HG03064 (cell line): ENCODE results near the gene NLGN1.
"Not testable (repeated sequence)": the region's sequence is repeated elsewhere in the genome, so short reads cannot be mapped to it uniquely, and the experiment has no call there.

Experiments
- ATAC-seq: cut with Tn5 transposase; IDR thresholded peaks from one replicate; pipeline ENCODE4 v1.9.1; 2021; ENCODE audit warnings: low read depth; ENCODE audit not compliant: unreplicated experiment

The NLGN1 gene

GRCh38 chr3:173429076-173429475 is 31.5 kb downstream of the NLGN1 start:
- no peak for ATAC-seq

- no peak for ATAC-seq
Observed at GRCh38 chr3:173429527-173429926, 32.0 kb downstream of the NLGN1 start.

GRCh38 chr3:173430576-173430975 is 33.0 kb downstream of the NLGN1 start:
- ATAC-seq = no peak

- no peak for ATAC-seq
Observed at GRCh38 chr3:173439004-173439403, 41.5 kb downstream of the NLGN1 start.

GRCh38 chr3:173440514-173440913 is 43.0 kb downstream of the NLGN1 start:
- ATAC-seq = no peak

GRCh38 chr3:173451561-173451960 is 54.0 kb downstream of the NLGN1 start:
- not testable (repeated sequence) for ATAC-seq

GRCh38 chr3:173463250-173463649 is 65.7 kb downstream of the NLGN1 start:
- no peak for ATAC-seq

GRCh38 chr3:173465112-173465511 is 67.6 kb downstream of the NLGN1 start:
- ATAC-seq = no peak

- no peak for ATAC-seq
Observed at GRCh38 chr3:173465898-173466678, 68.5 kb downstream of the NLGN1 start.

GRCh38 chr3:173467501-173467900 is 70.0 kb downstream of the NLGN1 start:
- ATAC-seq = no peak

GRCh38 chr3:173473237-173473636 is 75.7 kb downstream of the NLGN1 start:
- no peak for ATAC-seq

- no peak for ATAC-seq
Observed at GRCh38 chr3:173479301-173479700, 81.8 kb downstream of the NLGN1 start.

- ATAC-seq = no peak
Observed at GRCh38 chr3:173501931-173502489, 104.5 kb downstream of the NLGN1 start.

- ATAC-seq = no peak
Observed at GRCh38 chr3:173502983-173503568, 105.5 kb downstream of the NLGN1 start.

- no peak for ATAC-seq
Observed at GRCh38 chr3:173510565-173510964, 113.0 kb downstream of the NLGN1 start.

- ATAC-seq = no peak
Observed at GRCh38 chr3:173513123-173513522, 115.6 kb downstream of the NLGN1 start.

GRCh38 chr3:173529062-173529711 is 131.6 kb downstream of the NLGN1 start:
- no peak for ATAC-seq

GRCh38 chr3:173531602-173532001 is 134.1 kb downstream of the NLGN1 start:
- ATAC-seq = no peak

GRCh38 chr3:173538410-173538809 is 140.9 kb downstream of the NLGN1 start:
- ATAC-seq = no peak

GRCh38 chr3:173545590-173545989 is 148.0 kb downstream of the NLGN1 start:
- ATAC-seq = not testable (repeated sequence)

- ATAC-seq = no peak
Observed at GRCh38 chr3:173547070-173547469, 149.5 kb downstream of the NLGN1 start.
